NB4 (cell line): Measurements from ENCODE around the gene PGAM2.

ENCODE experiments used
- CTCF ChIP-seq: IDR thresholded peaks from one replicate; pipeline ENCODE4 v1.5.1; 2012; ENCODE audit warnings: low read depth, low read length
- MYC ChIP-seq: IDR thresholded peaks from 2 replicates; pipeline ENCODE4 v1.6.1; 2011; ENCODE audit warnings: low read depth, low read length
- POLR2A ChIP-seq: IDR thresholded peaks from 2 replicates; pipeline ENCODE4 v1.6.1; 2011; ENCODE audit warnings: mild to moderate bottlenecking; ENCODE audit not compliant: insufficient read length; ENCODE audit errors: extremely low read depth
- TF ChIP-seq, protein P1 (sequence below): IDR thresholded peaks from 2 replicates; pipeline ENCODE4 v1.6.1; 2011; ENCODE audit warnings: low read depth, low read length

DNA sequence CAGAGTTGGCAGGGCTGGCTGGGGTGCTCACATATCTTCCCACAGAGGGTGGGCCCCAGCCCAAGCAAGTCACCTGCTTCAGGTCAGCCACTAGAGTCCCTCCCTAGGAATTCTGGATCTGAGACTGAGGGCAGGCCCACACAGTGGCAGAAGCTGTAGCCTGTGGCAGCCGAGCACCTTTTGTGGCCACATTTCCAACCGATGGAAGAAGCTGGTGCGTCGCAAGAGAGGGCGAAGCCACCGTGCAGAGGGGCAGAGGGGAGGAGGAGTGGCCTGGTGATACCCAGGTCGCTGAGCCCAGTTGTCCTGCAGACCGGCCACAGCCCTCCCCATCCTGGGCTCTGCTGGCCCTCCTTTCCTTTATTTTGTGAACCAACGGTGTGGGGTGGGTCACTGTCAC is 11.7 kb upstream of the PGAM2 start:
- no peak for TF ChIP-seq CTCF
- TF ChIP-seq, protein P1, sequence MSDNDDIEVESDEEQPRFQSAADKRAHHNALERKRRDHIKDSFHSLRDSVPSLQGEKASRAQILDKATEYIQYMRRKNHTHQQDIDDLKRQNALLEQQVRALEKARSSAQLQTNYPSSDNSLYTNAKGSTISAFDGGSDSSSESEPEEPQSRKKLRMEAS, result no peak
- TF ChIP-seq POLR2A, result no peak
- no peak for TF ChIP-seq MYC
